ENCODE measurements around the gene LCAT. TPM values are rescaled to one million over a fixed set of nuclear protein-coding genes. Genes with fewer than 3 reads are reported as not detected.

LCAT gene
- polyA plus RNA-seq, 2 donors: 6.2 to 22.9 TPM

- H3K4me3 ChIP-seq (ENCODE audit: low read depth in 1 of 2, low read length in 2 of 2): no peak overlapping the region
Measured at GRCh38 chr16:67963662-67964321, 19.9 kb upstream of the LCAT start.

GRCh38 chr16:67963292-67963661 lies 19.4 kb upstream of the LCAT start:
- Histone ChIP-seq H3K27me3 (ENCODE audit: control insufficient read depth in 1 of 2, insufficient read depth in 2 of 2, low read length in 2 of 2) (no peaks in the 10 kb centered on the region), H3K27ac (ENCODE audit: low read depth in 2 of 2, low read length in 1 of 2) (no peak overlapping the region), H3K4me3 (ENCODE audit: low read depth in 1 of 2, low read length in 2 of 2) (no peak overlapping the region), H3K36me3 (ENCODE audit: control insufficient read depth in 2 of 2, insufficient read depth in 2 of 2, low read length in 1 of 2) (peaks cover 4 to 9% of the 10 kb centered on the region in 2 donors), H3K4me1 (ENCODE audit: control insufficient read depth in 2 of 2, insufficient read depth in 2 of 2, low read length in 1 of 2) (peaks cover 18 to 41% of the 10 kb centered on the region in 2 donors), H3K9me3 (ENCODE audit: control insufficient read depth in 2 of 2, insufficient read depth in 1 of 2, low read depth in 1 of 2, low read length in 1 of 2) (no peaks in the 10 kb centered on the region)
- 68 to 69% methylated on average over 2 of the region's 2 CpGs for WGBS, 2 donors

More at GRCh38 chr16:67963662-67964321, 19.9 kb upstream of the LCAT start:
- no peaks in the 10 kb centered on the region for H3K9me3 ChIP-seq (ENCODE audit: control insufficient read depth in 2 of 2, insufficient read depth in 1 of 2, low read depth in 1 of 2, low read length in 1 of 2)
- WGBS, 2 donors: 65 to 68% methylated on average over 32 of the region's 32 CpGs
- H3K36me3 ChIP-seq (ENCODE audit: control insufficient read depth in 2 of 2, insufficient read depth in 2 of 2, low read length in 1 of 2): peaks cover 4 to 9% of the 10 kb centered on the region in 2 donors
- peaks cover 18 to 41% of the 10 kb centered on the region in 2 donors for H3K4me1 ChIP-seq (ENCODE audit: control insufficient read depth in 2 of 2, insufficient read depth in 2 of 2, low read length in 1 of 2)
- no peaks in the 10 kb centered on the region for H3K27me3 ChIP-seq (ENCODE audit: control insufficient read depth in 1 of 2, insufficient read depth in 2 of 2, low read length in 2 of 2)
- H3K27ac ChIP-seq (ENCODE audit: low read depth in 2 of 2, low read length in 1 of 2): no peak overlapping the region

GRCh38 chr16:67962135-67962534 lies 18.2 kb upstream of the LCAT start:
- 75 to 79% methylated on average over 8 of the region's 8 CpGs for WGBS, 2 donors
- Histone ChIP-seq H3K36me3 (ENCODE audit: control insufficient read depth in 2 of 2, insufficient read depth in 2 of 2, low read length in 1 of 2) (peaks cover 4 to 12% of the 10 kb centered on the region in 2 donors), H3K4me3 (ENCODE audit: low read depth in 1 of 2, low read length in 2 of 2) (no peak overlapping the region), H3K27ac (ENCODE audit: low read depth in 2 of 2, low read length in 1 of 2) (no peak overlapping the region), H3K9me3 (ENCODE audit: control insufficient read depth in 2 of 2, insufficient read depth in 1 of 2, low read depth in 1 of 2, low read length in 1 of 2) (no peaks in the 10 kb centered on the region), H3K27me3 (ENCODE audit: control insufficient read depth in 1 of 2, insufficient read depth in 2 of 2, low read length in 2 of 2) (no peaks in the 10 kb centered on the region), H3K4me1 (ENCODE audit: control insufficient read depth in 2 of 2, insufficient read depth in 2 of 2, low read length in 1 of 2) (peaks cover 15 to 39% of the 10 kb centered on the region in 2 donors)

GRCh38 chr16:67961551-67961957 lies 17.6 kb upstream of the LCAT start:
- Histone ChIP-seq H3K4me3 (ENCODE audit: low read depth in 1 of 2, low read length in 2 of 2) (no peak overlapping the region), H3K36me3 (ENCODE audit: control insufficient read depth in 2 of 2, insufficient read depth in 2 of 2, low read length in 1 of 2) (peaks cover 4 to 12% of the 10 kb centered on the region in 2 donors), H3K4me1 (ENCODE audit: control insufficient read depth in 2 of 2, insufficient read depth in 2 of 2, low read length in 1 of 2) (peaks cover 15 to 33% of the 10 kb centered on the region in 2 donors), H3K9me3 (ENCODE audit: control insufficient read depth in 2 of 2, insufficient read depth in 1 of 2, low read depth in 1 of 2, low read length in 1 of 2) (no peaks in the 10 kb centered on the region), H3K27me3 (ENCODE audit: control insufficient read depth in 1 of 2, insufficient read depth in 2 of 2, low read length in 2 of 2) (no peaks in the 10 kb centered on the region), H3K27ac (ENCODE audit: low read depth in 2 of 2, low read length in 1 of 2) (no peak overlapping the region)
- 38 to 43% methylated on average over 13 of the region's 13 CpGs for WGBS, 2 donors

GRCh38 chr16:67959536-67960329 lies 15.8 kb upstream of the LCAT start:
- Histone ChIP-seq H3K9me3 (ENCODE audit: control insufficient read depth in 2 of 2, insufficient read depth in 1 of 2, low read depth in 1 of 2, low read length in 1 of 2) (no peaks in the 10 kb centered on the region), H3K4me1 (ENCODE audit: control insufficient read depth in 2 of 2, insufficient read depth in 2 of 2, low read length in 1 of 2) (peaks cover 11 to 26% of the 10 kb centered on the region in 2 donors), H3K27me3 (ENCODE audit: control insufficient read depth in 1 of 2, insufficient read depth in 2 of 2, low read length in 2 of 2) (no peaks in the 10 kb centered on the region), H3K4me3 (ENCODE audit: low read depth in 1 of 2, low read length in 2 of 2) (no peak overlapping the region), H3K27ac (ENCODE audit: low read depth in 2 of 2, low read length in 1 of 2) (peak overlapping the region; percentile 17 to 43), H3K36me3 (ENCODE audit: control insufficient read depth in 2 of 2, insufficient read depth in 2 of 2, low read length in 1 of 2) (peaks cover 4 to 18% of the 10 kb centered on the region in 2 donors)
- 54 to 68% methylated on average over 11 of the region's 11 CpGs for whole genome bisulfite sequencing, 2 donors

- H3K36me3 ChIP-seq (ENCODE audit: control insufficient read depth in 2 of 2, insufficient read depth in 2 of 2, low read length in 1 of 2): peaks cover 0 to 22% of the 10 kb centered on the region in 2 donors
Measured at GRCh38 chr16:67957622-67958021, 13.7 kb upstream of the LCAT start.

GRCh38 chr16:67954421-67955196 lies 10.7 kb upstream of the LCAT start:
- no peaks in the 10 kb centered on the region for H3K27me3 ChIP-seq (ENCODE audit: control insufficient read depth in 1 of 2, insufficient read depth in 2 of 2, low read length in 2 of 2)
- 85 to 88% methylated on average over 10 of the region's 10 CpGs for WGBS, 2 donors
- peaks cover 0 to 36% of the 10 kb centered on the region in 2 donors for H3K36me3 ChIP-seq (ENCODE audit: control insufficient read depth in 2 of 2, insufficient read depth in 2 of 2, low read length in 1 of 2)
- no peak overlapping the region for H3K27ac ChIP-seq (ENCODE audit: low read depth in 2 of 2, low read length in 1 of 2)
- peaks cover 0 to 7% of the 10 kb centered on the region in 2 donors for H3K4me1 ChIP-seq (ENCODE audit: control insufficient read depth in 2 of 2, insufficient read depth in 2 of 2, low read length in 1 of 2)
- H3K4me3 ChIP-seq (ENCODE audit: low read depth in 1 of 2, low read length in 2 of 2): no peak overlapping the region
- H3K9me3 ChIP-seq (ENCODE audit: control insufficient read depth in 2 of 2, insufficient read depth in 1 of 2, low read depth in 1 of 2, low read length in 1 of 2): no peaks in the 10 kb centered on the region

More at GRCh38 chr16:67957622-67958021, 13.7 kb upstream of the LCAT start:
- no peak overlapping the region for H3K4me3 ChIP-seq (ENCODE audit: low read depth in 1 of 2, low read length in 2 of 2)
- WGBS, 2 donors: 97 to 98% methylated on average over 9 of the region's 9 CpGs
- H3K27ac ChIP-seq (ENCODE audit: low read depth in 2 of 2, low read length in 1 of 2): no peak overlapping the region
- H3K27me3 ChIP-seq (ENCODE audit: control insufficient read depth in 1 of 2, insufficient read depth in 2 of 2, low read length in 2 of 2): no peaks in the 10 kb centered on the region
- H3K9me3 ChIP-seq (ENCODE audit: control insufficient read depth in 2 of 2, insufficient read depth in 1 of 2, low read depth in 1 of 2, low read length in 1 of 2): no peaks in the 10 kb centered on the region
- peaks cover 8 to 23% of the 10 kb centered on the region in 2 donors for H3K4me1 ChIP-seq (ENCODE audit: control insufficient read depth in 2 of 2, insufficient read depth in 2 of 2, low read length in 1 of 2)

- WGBS, 2 donors: 89 to 93% methylated on average over 8 of the region's 8 CpGs
- Histone ChIP-seq H3K36me3 (ENCODE audit: control insufficient read depth in 2 of 2, insufficient read depth in 2 of 2, low read length in 1 of 2) (peaks cover 1 to 36% of the 10 kb centered on the region in 2 donors), H3K9me3 (ENCODE audit: control insufficient read depth in 2 of 2, insufficient read depth in 1 of 2, low read depth in 1 of 2, low read length in 1 of 2) (no peaks in the 10 kb centered on the region), H3K4me1 (ENCODE audit: control insufficient read depth in 2 of 2, insufficient read depth in 2 of 2, low read length in 1 of 2) (peaks cover 0 to 3% of the 10 kb centered on the region in 2 donors), H3K27me3 (ENCODE audit: control insufficient read depth in 1 of 2, insufficient read depth in 2 of 2, low read length in 2 of 2) (no peaks in the 10 kb centered on the region), H3K27ac (ENCODE audit: low read depth in 2 of 2, low read length in 1 of 2) (no peak overlapping the region), H3K4me3 (ENCODE audit: low read depth in 1 of 2, low read length in 2 of 2) (no peak overlapping the region)
Measured at GRCh38 chr16:67953641-67954375, 9.9 kb upstream of the LCAT start.

GRCh38 chr16:67951485-67951884 lies 7.6 kb upstream of the LCAT start:
- H3K36me3 ChIP-seq (ENCODE audit: control insufficient read depth in 2 of 2, insufficient read depth in 2 of 2, low read length in 1 of 2): peaks cover 3 to 45% of the 10 kb centered on the region in 2 donors
- 56 to 59% methylated on average over 12 of the region's 12 CpGs for WGBS, 2 donors
- no peak overlapping the region for H3K4me3 ChIP-seq (ENCODE audit: low read depth in 1 of 2, low read length in 2 of 2)
- H3K9me3 ChIP-seq (ENCODE audit: control insufficient read depth in 2 of 2, insufficient read depth in 1 of 2, low read depth in 1 of 2, low read length in 1 of 2): no peaks in the 10 kb centered on the region
- H3K27me3 ChIP-seq (ENCODE audit: control insufficient read depth in 1 of 2, insufficient read depth in 2 of 2, low read length in 2 of 2): no peaks in the 10 kb centered on the region
- H3K4me1 ChIP-seq (ENCODE audit: control insufficient read depth in 2 of 2, insufficient read depth in 2 of 2, low read length in 1 of 2): peaks cover 0 to 10% of the 10 kb centered on the region in 2 donors
- H3K27ac ChIP-seq (ENCODE audit: low read depth in 2 of 2, low read length in 1 of 2): peak overlapping the region in 1 of 2 donors; percentile 26
